ENCODE measurements around the gene NUDT22. TPM values are rescaled to one million over a fixed set of nuclear protein-coding genes. Genes with fewer than 3 reads are reported as not detected.
A peak's percentile ranks its signal among the peaks of the same experiment; 100 is the strongest.

The NUDT22 gene
- total and polyA plus RNA-seq, 8 donors: 35.1 to 363 (median 112) TPM

- WGBS, 5 donors: 92 to 98% (median 95%) methylated on average over 2 of the region's 2 CpGs
- H3K27ac ChIP-seq: no peak overlapping the region
- H3K4me3 ChIP-seq: no peak overlapping the region
- TF ChIP-seq EP300 (IDR thresholded peaks at IDR 0.05): no peak
- intact Hi-C loops (cut with DNase I; ENCODE audit: low total_unique reads): no loop called here
- no peaks in the 10 kb centered on the region for H3K9me3 ChIP-seq
- DNase-seq: no peak
- H3K36me3 ChIP-seq: peaks cover 95 to 100% (median 100%) of the 10 kb centered on the region in 4 donors
- no peaks in the 10 kb centered on the region for H3K27me3 ChIP-seq
- H3K4me1 ChIP-seq: peaks cover 0 to 1% (median 0%) of the 10 kb centered on the region in 4 donors
Observed at GRCh38 chr11:64198511-64198910, 27.6 kb upstream of the NUDT22 start.

- Histone ChIP-seq H3K36me3 (peaks cover 73 to 94% (median 86%) of the 10 kb centered on the region in 4 donors), H3K27me3 (no peaks in the 10 kb centered on the region), H3K4me1 (peaks cover 23 to 31% (median 28%) of the 10 kb centered on the region in 4 donors), H3K9me3 (no peaks in the 10 kb centered on the region), H3K27ac (no peak overlapping the region), H3K4me3 (no peak overlapping the region)
- intact Hi-C loops (cut with DNase I; ENCODE audit: low total_unique reads): loop anchor here (10.0 kb wide), 1 partner anchor 93 kb away; the partner anchor contains the start of gene KCNK4
- TF ChIP-seq POLR2AphosphoS5 (IDR thresholded peaks at IDR 0.05) (no peak), EP300 (IDR thresholded peaks at IDR 0.05) (no peak)
- no peak for DNase-seq
- 68 to 89% (median 74%) methylated on average over 3 of the region's 3 CpGs for WGBS, 5 donors
Observed at GRCh38 chr11:64201543-64201942, 24.5 kb upstream of the NUDT22 start.

- Histone ChIP-seq H3K9me3 (no peaks in the 10 kb centered on the region), H3K4me3 (no peak overlapping the region), H3K27ac (no peak overlapping the region), H3K4me1 (peaks cover 35 to 46% (median 42%) of the 10 kb centered on the region in 4 donors), H3K27me3 (no peaks in the 10 kb centered on the region), H3K36me3 (peaks cover 59 to 81% (median 72%) of the 10 kb centered on the region in 4 donors)
- no peak for DNase-seq
- no peak for TF ChIP-seq POLR2A (IDR thresholded peaks at IDR 0.05)
- TF ChIP-seq POLR2AphosphoS5 (IDR thresholded peaks at IDR 0.05): no peak
- no peak for TF ChIP-seq EP300 (IDR thresholded peaks at IDR 0.05)
- TF ChIP-seq, protein P1, sequence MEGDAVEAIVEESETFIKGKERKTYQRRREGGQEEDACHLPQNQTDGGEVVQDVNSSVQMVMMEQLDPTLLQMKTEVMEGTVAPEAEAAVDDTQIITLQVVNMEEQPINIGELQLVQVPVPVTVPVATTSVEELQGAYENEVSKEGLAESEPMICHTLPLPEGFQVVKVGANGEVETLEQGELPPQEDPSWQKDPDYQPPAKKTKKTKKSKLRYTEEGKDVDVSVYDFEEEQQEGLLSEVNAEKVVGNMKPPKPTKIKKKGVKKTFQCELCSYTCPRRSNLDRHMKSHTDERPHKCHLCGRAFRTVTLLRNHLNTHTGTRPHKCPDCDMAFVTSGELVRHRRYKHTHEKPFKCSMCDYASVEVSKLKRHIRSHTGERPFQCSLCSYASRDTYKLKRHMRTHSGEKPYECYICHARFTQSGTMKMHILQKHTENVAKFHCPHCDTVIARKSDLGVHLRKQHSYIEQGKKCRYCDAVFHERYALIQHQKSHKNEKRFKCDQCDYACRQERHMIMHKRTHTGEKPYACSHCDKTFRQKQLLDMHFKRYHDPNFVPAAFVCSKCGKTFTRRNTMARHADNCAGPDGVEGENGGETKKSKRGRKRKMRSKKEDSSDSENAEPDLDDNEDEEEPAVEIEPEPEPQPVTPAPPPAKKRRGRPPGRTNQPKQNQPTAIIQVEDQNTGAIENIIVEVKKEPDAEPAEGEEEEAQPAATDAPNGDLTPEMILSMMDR (IDR thresholded peaks at IDR 0.05): no peak
- intact Hi-C loops (cut with DNase I; ENCODE audit: low total_unique reads): loop anchor here (10.0 kb wide), 1 partner anchor 92 kb away; the partner anchor contains the start of gene KCNK4
- WGBS, 5 donors: 88 to 97% (median 93%) methylated on average over 9 of the region's 9 CpGs
Observed at GRCh38 chr11:64202992-64203391, 23.1 kb upstream of the NUDT22 start.

GRCh38 chr11:64203421-64204079 lies 22.5 kb upstream of the NUDT22 start:
- Histone ChIP-seq H3K4me1 (peaks cover 41 to 52% (median 47%) of the 10 kb centered on the region in 4 donors), H3K27me3 (no peaks in the 10 kb centered on the region), H3K36me3 (peaks cover 53 to 80% (median 67%) of the 10 kb centered on the region in 4 donors), H3K27ac (peak overlapping the region in 1 of 5 donors; percentile 28), H3K9me3 (no peaks in the 10 kb centered on the region), H3K4me3 (no peak overlapping the region)
- WGBS, 5 donors: 84 to 92% (median 87%) methylated on average over 27 of the region's 27 CpGs
- TF ChIP-seq, protein P1 (IDR thresholded peaks at IDR 0.05): no peak
- TF ChIP-seq POLR2AphosphoS5 (IDR thresholded peaks at IDR 0.05) (no peak), EP300 (IDR thresholded peaks at IDR 0.05) (no peak), POLR2A (IDR thresholded peaks at IDR 0.05) (no peak)
- intact Hi-C loops (cut with DNase I; ENCODE audit: low total_unique reads): loop anchor here (10.0 kb wide), 1 partner anchor 91 kb away; the partner anchor contains the start of gene KCNK4
- no peak for DNase-seq

DNA sequence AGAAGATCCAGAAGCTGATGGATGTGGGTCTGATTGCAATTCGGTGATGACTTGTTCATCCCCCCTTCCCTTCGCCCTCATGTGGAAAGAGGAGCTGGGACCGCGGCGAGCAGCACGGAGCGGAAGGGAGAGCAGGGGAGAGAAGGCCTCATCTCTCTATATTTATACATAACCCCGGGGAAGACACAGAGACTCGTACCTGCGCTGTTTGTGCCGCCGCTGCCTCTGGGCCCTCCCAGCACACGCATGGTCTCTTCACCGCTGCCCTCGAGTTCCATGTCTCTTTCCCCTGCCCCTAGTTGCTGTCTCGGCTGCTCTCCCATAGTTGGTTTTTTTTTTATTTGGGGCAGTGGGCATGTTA lies 22.0 kb upstream of the NUDT22 start:
- intact Hi-C loops (cut with DNase I; ENCODE audit: low total_unique reads): loop anchor here (10.0 kb wide), 1 partner anchor 91 kb away; the partner anchor contains the start of gene KCNK4
- TF ChIP-seq, protein P1 (IDR thresholded peaks at IDR 0.05): no peak
- no peak for TF ChIP-seq EP300 (IDR thresholded peaks at IDR 0.05)
- no peak for TF ChIP-seq POLR2A (IDR thresholded peaks at IDR 0.05)
- no peak for TF ChIP-seq POLR2AphosphoS5 (IDR thresholded peaks at IDR 0.05)
- peaks cover 41 to 57% (median 49%) of the 10 kb centered on the region in 4 donors for H3K4me1 ChIP-seq
- peak overlapping the region in 3 of 5 donors; percentile 28 to 91 (median 32) for H3K27ac ChIP-seq
- DNase-seq: no peak
- 76 to 81% (median 79%) methylated on average over 16 of the region's 16 CpGs for WGBS, 5 donors
- H3K36me3 ChIP-seq: peaks cover 48 to 78% (median 62%) of the 10 kb centered on the region in 4 donors
- no peaks in the 10 kb centered on the region for H3K9me3 ChIP-seq
- H3K4me3 ChIP-seq: no peak overlapping the region
- H3K27me3 ChIP-seq: no peaks in the 10 kb centered on the region

Measured in stomach (tissue), 9 donors.